ENCODE data around the gene LOXHD1.
A peak's percentile ranks its signal among the peaks of the same experiment; 100 is the strongest.

Gene LOXHD1

GRCh38 chr18:46675112-46675511, 18.1 kb upstream of the LOXHD1 start:
- no peak for DNase-seq

GRCh38 chr18:46672062-46672970, 15.3 kb upstream of the LOXHD1 start:
- no peak for DNase-seq

- no peak for DNase-seq
Observed at GRCh38 chr18:46668694-46669093, 11.7 kb upstream of the LOXHD1 start.

DNA sequence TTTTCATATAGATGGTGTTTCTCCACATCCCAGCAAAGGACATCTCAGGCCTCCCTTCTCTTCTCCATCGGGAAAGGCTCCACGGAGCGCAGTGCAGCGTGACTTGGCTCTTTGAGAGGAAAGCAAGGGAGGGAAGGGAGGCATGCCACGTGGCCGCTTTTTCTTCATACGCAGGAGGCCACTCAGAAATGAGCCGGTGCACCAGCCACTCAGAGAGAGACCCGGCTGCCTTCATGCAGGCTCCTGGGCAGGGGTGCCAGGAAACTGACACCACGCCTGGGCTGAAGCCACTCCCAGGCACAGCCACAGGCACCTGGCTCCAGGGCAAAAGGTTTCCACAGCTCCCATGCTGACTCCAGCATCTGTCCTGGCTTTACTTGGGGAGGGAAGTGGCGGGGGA, 11.1 kb upstream of the LOXHD1 start:
- DNase-seq = no peak

DNA sequence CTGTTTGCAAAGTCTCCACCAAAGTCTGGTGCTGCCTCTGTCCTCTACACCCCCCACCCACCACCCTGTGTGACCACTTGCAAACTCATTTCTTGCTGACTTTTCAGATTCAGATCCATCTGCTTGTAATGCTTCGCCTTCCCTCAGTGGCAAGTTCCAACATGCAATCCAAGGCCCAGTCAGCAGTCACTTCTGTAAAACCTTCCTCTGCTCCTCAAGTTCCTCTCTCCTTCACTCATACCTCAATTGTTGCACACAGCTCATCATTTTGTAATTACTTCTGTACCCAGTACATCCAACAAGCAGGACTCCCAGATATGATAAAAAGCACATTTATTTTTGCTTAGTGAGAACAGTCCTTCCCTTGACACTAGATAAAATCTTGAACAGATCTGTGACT, 6.5 kb upstream of the LOXHD1 start:
- no peak for DNase-seq

DNA sequence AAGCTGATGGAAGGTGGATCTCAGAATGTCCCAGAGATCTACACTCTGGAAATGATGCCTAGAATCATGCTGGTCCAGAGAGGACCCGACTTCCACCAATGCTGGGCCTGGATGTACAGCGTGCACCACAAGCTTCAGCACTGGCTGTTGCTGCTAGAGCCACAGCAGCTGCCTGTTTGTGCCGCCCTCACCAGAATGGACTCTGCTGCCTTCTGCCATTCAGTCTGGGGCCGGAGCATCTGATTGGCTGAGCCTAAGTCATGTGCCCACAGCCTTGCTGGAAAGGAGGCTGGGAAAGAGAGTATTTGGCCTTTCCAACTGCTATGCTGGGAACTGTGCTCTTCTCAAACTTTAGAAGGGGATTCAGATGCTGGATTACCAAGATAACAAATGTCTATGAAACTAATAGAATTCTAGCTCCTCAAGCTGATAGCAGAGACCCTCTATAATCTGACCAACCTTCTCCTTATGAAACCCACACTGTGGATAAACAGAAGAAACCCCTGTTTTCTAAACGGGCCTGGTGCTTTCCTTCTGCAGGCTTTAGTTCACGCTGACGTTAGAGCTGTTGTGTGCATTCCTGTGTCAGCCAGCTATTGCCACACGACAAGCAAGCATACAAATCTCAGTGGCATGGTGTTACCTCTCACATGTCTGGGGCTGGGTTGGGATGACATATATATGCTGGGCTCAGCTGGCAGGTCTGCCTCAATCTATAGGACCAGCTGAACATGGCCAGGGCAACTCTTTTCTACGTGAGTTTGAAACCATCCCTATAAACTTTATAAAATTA, 4.1 kb upstream of the LOXHD1 start:
- DNase-seq = peak; percentile 8

- no peak for DNase-seq
Observed at GRCh38 chr18:46659484-46659883, 2.5 kb upstream of the LOXHD1 start.

- DNase-seq = no peak
Observed at GRCh38 chr18:46656326-46657114, 500 bp downstream of the LOXHD1 start.

DNA sequence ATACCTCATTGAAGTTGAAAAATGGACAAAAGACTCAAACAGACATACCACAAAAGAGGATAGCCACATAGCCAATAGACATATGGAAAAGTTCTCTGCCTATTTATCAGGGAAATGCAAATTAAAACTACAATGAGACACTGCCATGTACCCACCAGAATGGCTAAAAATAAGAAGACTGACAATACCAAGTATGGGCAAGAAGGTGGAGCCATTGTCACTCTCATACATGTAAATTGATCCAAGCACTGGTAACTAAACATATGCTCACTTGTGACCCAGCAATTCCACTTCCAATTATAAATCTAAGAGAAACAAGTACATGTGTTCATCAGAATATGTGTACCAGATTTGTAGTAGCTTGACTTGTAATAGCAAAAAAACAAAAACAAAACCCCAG, 4.6 kb downstream of the LOXHD1 start:
- DNase-seq = no peak

GRCh38 chr18:46650681-46651080, 6.3 kb downstream of the LOXHD1 start:
- DNase-seq = no peak

DNA sequence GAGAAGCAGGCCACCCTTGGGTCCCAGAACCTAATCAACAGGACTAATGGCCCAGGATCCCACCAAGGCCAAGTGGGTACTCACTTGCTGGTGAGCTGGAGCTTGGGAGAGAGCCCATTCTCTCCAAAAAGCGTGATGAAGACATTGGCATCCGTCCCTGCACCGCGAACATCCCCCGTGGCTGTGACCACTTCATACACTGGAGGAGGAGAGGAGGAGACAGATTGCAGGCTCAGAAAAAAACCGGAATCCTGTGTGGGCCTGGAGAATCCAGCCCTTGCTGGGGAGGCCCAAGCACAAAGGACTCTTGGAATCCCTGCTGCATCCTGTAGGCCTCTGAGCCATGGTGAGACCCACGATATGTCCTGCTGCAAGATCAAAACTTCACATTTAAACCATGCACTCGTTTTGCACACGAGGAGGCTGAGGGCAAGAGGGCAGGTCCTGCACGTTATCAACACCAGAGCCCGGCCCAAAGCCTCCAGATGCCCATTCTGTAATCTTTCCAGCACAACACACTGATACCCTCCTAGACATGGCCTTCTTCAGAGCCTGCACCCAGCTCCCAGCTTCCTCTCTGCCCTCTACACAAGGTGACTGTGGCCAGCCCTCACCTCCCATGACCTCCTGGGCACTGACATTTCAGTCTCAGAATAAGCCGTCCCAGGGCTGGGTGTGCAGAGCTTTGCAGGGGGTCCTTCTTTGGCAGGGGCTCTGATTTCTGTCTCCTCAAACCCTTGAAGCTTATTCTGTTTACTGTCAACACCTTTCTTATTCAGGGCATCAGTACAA, 7.8 kb downstream of the LOXHD1 start:
- no peak for DNase-seq

GRCh38 chr18:46646468-46646867, 10.6 kb downstream of the LOXHD1 start:
- no peak for DNase-seq

- DNase-seq = no peak
Observed at GRCh38 chr18:46642561-46642960, 14.5 kb downstream of the LOXHD1 start.

- no peak for DNase-seq
Observed at GRCh38 chr18:46641917-46642316, 15.1 kb downstream of the LOXHD1 start.

GRCh38 chr18:46639386-46639785, 17.6 kb downstream of the LOXHD1 start:
- no peak for DNase-seq

DNA sequence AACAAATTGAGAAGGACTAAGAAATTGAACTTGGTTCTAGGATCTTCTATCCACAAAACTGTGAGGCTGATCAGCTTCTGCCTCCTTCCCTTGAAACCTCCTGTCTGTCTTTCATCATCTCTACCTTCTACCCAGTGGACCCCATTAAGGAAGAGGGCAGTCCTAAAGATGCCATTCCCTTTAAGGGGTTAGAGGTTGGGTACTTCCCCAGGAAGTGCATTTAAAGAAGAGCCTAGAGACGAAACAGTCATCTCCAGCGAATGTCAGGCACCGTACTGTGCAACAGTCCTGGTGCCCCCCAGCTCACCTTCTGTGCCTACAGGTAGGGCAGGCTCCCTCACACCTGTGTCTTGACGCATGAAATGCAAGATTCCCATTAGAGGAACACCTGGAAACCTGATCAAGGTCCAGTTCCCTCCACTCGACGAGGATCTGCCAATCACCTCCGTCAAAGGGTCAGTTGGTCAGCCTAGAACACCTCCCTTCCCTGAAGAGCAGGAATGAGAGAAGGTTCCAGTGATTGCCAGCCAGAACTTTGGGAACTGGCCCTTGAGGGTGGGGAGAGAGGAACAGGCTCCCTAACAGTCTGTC, 20.9 kb downstream of the LOXHD1 start:
- no peak for DNase-seq

DNA sequence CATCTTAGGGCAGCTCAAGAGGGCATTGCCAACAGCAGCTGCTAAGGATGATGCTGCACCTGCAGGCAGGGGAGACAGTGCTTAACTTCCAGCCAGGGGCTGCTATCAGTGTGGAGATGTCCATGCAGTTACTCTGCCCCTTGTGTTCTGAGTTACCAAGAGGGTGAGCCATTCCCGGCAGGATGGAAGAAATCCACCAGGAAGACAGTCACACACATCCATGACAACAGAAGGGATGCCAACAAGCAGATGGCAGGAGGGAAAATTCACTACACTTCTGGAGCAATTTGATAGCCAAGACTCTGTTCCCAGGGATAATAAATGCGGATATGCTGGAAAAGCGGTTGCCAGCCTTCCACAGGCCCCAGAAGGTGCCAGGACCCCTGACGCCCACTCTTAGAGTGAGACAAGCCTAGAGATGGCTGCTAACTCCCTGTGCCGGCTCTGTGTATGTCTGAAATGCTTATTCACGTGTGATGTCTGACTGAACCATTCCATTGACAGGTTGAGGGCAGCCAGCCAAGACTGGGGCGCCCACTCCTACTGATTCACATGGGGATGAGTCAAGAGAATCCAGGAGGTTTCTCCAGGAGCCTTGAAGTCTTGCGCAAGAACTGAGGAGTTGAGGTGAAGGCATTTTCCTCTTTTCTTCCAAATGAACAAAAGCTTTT, 24.5 kb downstream of the LOXHD1 start:
- no peak for DNase-seq

GRCh38 chr18:46630991-46631390, 26.0 kb downstream of the LOXHD1 start:
- no peak for DNase-seq

DNA sequence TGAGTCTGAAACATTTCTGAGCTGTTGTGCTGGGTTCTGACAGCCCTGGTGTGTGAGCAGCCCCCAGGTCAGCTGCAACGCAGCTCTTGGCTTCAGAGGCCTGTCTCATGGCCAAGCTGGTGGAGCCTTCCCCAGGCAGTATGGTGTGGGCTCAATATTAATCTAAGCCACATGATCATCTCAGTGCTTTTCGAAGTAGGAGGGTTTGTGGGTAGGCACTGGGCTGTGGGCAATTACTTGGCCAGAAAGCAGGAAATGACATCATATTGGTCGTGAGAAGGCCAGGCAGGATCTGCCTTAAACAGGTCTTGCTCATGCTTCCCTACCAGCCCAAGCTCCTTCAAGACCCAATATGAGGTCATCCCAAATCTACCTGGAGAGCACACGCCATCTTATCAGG, 26.9 kb downstream of the LOXHD1 start:
- DNase-seq = peak; percentile 3

DNA sequence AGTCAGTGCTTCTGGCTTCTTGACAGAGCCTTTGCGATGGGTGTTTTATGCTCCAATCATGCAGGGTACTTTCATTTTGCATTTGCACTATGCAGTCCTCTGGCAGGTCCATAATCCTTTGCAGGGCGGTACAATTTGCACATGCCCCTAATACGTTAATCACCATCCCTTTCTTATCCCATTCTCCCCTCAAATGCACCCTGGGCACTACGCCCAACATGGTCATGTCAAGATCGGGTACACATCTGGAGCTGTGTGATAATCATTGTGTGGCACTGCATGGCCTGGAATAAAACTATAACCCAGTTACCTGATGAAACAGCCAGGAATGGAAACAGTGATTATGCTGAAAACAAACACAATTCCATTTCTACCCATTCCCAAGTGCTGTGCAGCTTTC, 27.7 kb downstream of the LOXHD1 start:
- DNase-seq = peak; percentile 89

- no peak for DNase-seq
Observed at GRCh38 chr18:46628206-46628605, 28.8 kb downstream of the LOXHD1 start.
